Body of pancreas (tissue), 4 donors: ENCODE data around the gene CAMK1G.

Experiments
- POLR2A ChIP-seq, 3 donors: fragments of 450-650 bp; IDR thresholded peaks; one replicate each; pipeline ENCODE4 v1.6.1; 2016; ENCODE audit warnings: antibody characterized with exemption in 3 of 3, mild to moderate bottlenecking in 2 of 3
- TF ChIP-seq, protein P1 (sequence below), 7 experiments: fragments of 450-650 bp in 4 of 7; fragments of 200-600 bp in 3 of 7; sonication (generic) in 3 of 7; IDR thresholded peaks; one replicate each; pipeline ENCODE4 v1.5.1; 2016 to 2019; ENCODE audit warnings: antibody characterized with exemption in 7 of 7

DNA sequence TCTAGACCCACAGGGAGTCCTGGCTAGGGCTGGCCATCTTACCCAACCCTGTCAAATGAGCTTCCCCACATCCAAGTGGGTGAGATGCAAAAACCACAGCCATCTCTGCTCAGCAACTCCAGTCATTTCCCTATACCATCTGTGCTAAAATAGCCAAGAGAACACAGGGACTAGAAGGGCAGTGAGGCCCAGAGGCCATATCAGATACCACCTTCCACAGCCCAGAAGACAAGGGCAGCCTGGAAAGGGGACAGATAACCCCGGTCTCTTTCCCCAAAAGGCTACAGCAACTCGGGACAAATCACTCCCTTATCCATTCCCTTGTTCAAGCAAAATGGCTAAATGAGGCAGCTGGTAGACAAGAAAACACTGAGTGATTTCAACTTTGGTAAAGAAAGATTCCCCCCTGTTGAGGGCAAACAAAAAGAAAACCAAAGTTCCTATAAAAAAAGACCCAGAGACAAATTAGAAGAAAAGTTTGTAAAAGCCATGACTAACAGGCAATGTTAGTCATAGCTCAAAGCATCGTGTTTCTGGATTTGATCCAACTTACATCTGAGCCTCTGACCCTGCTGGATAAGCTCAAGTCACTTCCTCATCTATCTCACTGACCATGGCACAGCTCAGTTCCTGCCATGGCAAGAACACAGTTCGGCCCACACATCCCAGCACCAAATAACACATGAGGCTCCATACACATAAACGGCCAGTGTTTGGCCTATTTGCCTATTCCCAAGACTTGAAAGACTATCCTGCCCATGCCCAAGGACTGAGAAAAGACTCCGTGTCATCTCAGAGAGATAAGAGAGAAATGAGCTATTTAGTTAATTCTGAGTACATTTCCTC lies 65.6 kb downstream of the CAMK1G start:
- TF ChIP-seq, protein P1, sequence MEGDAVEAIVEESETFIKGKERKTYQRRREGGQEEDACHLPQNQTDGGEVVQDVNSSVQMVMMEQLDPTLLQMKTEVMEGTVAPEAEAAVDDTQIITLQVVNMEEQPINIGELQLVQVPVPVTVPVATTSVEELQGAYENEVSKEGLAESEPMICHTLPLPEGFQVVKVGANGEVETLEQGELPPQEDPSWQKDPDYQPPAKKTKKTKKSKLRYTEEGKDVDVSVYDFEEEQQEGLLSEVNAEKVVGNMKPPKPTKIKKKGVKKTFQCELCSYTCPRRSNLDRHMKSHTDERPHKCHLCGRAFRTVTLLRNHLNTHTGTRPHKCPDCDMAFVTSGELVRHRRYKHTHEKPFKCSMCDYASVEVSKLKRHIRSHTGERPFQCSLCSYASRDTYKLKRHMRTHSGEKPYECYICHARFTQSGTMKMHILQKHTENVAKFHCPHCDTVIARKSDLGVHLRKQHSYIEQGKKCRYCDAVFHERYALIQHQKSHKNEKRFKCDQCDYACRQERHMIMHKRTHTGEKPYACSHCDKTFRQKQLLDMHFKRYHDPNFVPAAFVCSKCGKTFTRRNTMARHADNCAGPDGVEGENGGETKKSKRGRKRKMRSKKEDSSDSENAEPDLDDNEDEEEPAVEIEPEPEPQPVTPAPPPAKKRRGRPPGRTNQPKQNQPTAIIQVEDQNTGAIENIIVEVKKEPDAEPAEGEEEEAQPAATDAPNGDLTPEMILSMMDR (IDR thresholded peaks at IDR 0.05) = no peak
- no peak for TF ChIP-seq POLR2A (IDR thresholded peaks at IDR 0.05)
